ENCODE measurements around the gene GFOD1. TPM values are rescaled to one million over a fixed set of nuclear protein-coding genes. Genes with fewer than 3 reads are reported as not detected.

The GFOD1 gene
- total and polyA plus RNA-seq, 9 donors, result 1.4 to 9.2 (median 3.7) TPM

DNA sequence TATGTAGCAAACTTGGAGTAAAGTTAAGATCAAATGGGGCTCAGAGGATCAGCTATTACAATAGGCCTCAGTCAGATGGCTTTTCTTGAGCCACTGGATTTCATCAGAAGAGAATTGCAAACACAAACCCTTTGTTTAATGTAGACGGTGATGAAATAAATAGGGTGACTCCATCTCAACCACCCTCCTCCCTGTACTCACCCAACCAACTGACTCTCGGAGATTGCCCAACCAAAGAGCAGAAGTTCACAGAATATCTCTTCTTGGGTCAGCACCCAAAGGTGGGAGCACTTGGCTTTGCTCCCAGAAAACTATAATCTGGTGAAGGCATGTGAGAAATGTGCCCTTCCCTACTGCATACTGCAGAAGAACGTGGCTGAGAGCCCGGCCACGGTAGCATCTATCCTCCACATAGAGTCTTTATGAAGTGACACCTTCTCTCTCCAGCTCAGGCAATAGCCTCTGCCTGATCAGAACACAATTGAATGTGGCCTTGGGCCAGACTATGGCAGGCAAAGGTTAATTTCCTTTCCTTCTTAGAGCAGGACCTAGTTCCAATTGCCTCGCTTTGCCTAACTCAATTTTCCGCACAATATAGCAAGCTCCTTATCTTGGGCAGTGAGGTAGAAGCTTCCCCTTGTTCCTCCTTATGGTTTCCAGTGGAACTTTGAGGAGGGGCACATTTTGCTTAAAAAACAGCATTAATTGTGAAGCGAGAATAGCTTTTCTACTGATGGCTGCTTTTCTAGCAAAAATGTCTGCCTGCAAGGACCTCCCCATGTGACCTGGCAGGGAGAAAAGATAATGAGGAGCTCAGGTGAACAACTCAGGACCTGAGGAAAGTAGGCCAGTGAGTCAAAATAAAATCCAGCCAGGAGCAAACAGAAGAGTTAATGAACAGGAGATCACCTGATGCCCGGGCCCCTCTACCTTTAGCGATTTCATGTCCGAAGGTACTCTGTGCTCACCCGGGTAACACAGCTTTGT, 79.4 kb downstream of the GFOD1 start:
- H3K9me3 ChIP-seq, result no peaks in the 10 kb centered on the region
- DNase-seq, result no peak
- 66 to 78% (median 78%) methylated on average over 12 of the region's 12 CpGs for WGBS, 3 donors
- no peaks in the 10 kb centered on the region for H3K4me1 ChIP-seq (ENCODE audit: insufficient read depth)
- no peak overlapping the region for H3K27ac ChIP-seq
- TF ChIP-seq POLR2A (IDR thresholded peaks at IDR 0.05), result no peak
- TF ChIP-seq, protein P1, sequence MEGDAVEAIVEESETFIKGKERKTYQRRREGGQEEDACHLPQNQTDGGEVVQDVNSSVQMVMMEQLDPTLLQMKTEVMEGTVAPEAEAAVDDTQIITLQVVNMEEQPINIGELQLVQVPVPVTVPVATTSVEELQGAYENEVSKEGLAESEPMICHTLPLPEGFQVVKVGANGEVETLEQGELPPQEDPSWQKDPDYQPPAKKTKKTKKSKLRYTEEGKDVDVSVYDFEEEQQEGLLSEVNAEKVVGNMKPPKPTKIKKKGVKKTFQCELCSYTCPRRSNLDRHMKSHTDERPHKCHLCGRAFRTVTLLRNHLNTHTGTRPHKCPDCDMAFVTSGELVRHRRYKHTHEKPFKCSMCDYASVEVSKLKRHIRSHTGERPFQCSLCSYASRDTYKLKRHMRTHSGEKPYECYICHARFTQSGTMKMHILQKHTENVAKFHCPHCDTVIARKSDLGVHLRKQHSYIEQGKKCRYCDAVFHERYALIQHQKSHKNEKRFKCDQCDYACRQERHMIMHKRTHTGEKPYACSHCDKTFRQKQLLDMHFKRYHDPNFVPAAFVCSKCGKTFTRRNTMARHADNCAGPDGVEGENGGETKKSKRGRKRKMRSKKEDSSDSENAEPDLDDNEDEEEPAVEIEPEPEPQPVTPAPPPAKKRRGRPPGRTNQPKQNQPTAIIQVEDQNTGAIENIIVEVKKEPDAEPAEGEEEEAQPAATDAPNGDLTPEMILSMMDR (IDR thresholded peaks at IDR 0.05), result no peak
- no peak for TF ChIP-seq EP300 (IDR thresholded peaks at IDR 0.05)
- intact Hi-C loops (cut with DNase I), result no loop called here
- H3K27me3 ChIP-seq, result no peaks in the 10 kb centered on the region
- H3K36me3 ChIP-seq, result no peaks in the 10 kb centered on the region
- no peak overlapping the region for H3K4me3 ChIP-seq

DNA sequence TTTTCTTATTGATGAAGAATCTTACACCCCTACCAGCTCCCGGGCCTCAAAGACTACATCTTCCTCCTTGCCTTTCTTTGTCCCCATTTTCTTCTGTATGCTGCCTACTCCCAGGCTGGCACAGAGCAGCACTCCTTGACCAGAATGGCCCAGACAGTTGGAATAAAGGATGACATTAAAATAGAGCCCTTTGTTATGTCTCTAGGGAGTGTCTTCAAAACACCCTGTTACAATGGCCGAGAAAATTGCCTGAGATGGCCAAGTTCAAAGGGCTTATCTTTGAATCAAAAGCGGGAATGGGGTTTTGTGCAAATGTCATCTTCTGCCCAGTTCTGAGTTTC, 80.1 kb downstream of the GFOD1 start:
- H3K4me3 ChIP-seq, result no peak overlapping the region
- no peaks in the 10 kb centered on the region for H3K9me3 ChIP-seq
- no peaks in the 10 kb centered on the region for H3K4me1 ChIP-seq (ENCODE audit: insufficient read depth)
- no peaks in the 10 kb centered on the region for H3K36me3 ChIP-seq
- H3K27ac ChIP-seq, result no peak overlapping the region
- TF ChIP-seq, protein P1 (IDR thresholded peaks at IDR 0.05), result no peak
- no peak for TF ChIP-seq POLR2A (IDR thresholded peaks at IDR 0.05)
- no peak for TF ChIP-seq EP300 (IDR thresholded peaks at IDR 0.05)
- no peaks in the 10 kb centered on the region for H3K27me3 ChIP-seq
- intact Hi-C loops (cut with DNase I), result no loop called here
- DNase-seq, result no peak
- 59 to 96% (median 64%) methylated on average over 3 of the region's 3 CpGs for WGBS, 3 donors

DNA sequence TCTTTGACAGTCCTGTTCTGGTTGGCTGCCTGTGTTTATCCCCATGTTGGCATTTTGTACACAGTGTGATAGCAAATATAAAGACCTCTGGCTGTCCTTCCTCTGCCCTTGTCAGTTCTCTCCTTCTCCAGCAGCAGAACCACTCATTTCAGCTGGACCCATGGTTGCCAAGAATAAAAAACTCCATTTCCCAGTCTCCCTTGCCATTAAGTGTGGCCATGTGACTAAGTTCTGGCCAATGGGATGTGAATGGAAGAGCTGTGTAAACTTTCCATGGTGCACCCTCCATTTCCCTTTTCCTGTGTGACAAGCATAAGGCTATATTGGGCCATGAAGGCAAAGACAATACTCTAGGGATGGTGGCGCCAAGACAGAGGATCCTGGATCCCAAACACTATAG, 80.6 kb downstream of the GFOD1 start:
- TF ChIP-seq POLR2A (IDR thresholded peaks at IDR 0.05) (no peak), EP300 (IDR thresholded peaks at IDR 0.05) (no peak)
- TF ChIP-seq, protein P1 (IDR thresholded peaks at IDR 0.05), result no peak
- Histone ChIP-seq H3K4me1 (ENCODE audit: insufficient read depth) (no peaks in the 10 kb centered on the region), H3K27me3 (no peaks in the 10 kb centered on the region), H3K9me3 (no peaks in the 10 kb centered on the region), H3K4me3 (no peak overlapping the region), H3K36me3 (no peaks in the 10 kb centered on the region), H3K27ac (no peak overlapping the region)
- intact Hi-C loops (cut with DNase I), result no loop called here
- WGBS, 3 donors, result 88 to 100% (median 100%) methylated on average over 1 of the region's 1 CpG
- DNase-seq, result no peak

DNA sequence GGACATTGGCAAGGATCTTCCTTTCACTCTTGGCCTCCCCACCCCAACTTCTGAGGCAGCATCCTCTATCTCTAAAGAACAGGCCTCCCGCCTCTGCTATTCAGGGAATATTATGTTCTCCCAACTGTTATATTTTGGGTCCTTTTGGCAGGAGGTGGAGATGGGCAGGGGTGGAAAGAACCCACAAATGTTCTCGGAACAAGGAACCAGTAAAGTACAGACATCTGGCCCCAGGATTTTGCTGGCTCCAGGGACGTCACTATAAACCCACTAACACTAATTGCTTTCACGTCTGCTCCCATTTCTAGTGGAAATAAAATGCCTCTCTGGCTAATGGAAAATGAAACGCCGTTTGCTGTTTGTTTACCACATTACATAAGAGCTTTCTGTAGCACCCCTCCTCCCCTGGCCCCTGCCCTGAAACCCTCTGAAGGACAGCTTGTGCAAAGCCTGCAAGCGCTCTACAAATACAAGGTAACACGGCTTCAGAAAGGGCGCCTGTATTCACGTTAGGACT, 81.4 kb downstream of the GFOD1 start:
- no peaks in the 10 kb centered on the region for H3K36me3 ChIP-seq
- TF ChIP-seq, protein P1 (IDR thresholded peaks at IDR 0.05), result no peak
- TF ChIP-seq POLR2A (IDR thresholded peaks at IDR 0.05) (no peak), EP300 (IDR thresholded peaks at IDR 0.05) (no peak)
- no peak for DNase-seq
- H3K27me3 ChIP-seq, result no peaks in the 10 kb centered on the region
- WGBS, 3 donors, result 81 to 90% (median 90%) methylated on average over 10 of the region's 10 CpGs
- no peak overlapping the region for H3K4me3 ChIP-seq
- no peaks in the 10 kb centered on the region for H3K4me1 ChIP-seq (ENCODE audit: insufficient read depth)
- H3K27ac ChIP-seq, result no peak overlapping the region
- H3K9me3 ChIP-seq, result no peaks in the 10 kb centered on the region
- intact Hi-C loops (cut with DNase I), result no loop called here

Measured in ovary (tissue), 9 donors.